Kidney epithelial cell (primary cell): Measurements from ENCODE around the gene RAP1GAP. TPM values are rescaled to one million over a fixed set of nuclear protein-coding genes. Genes with fewer than 3 reads are reported as not detected.

Experiments
- DNase-seq: peaks from one replicate; pipeline ENCODE4 v3.0.0-alpha.2; 2010; ENCODE audit warnings: low read depth
- H3K27me3 ChIP-seq: 2 replicates; pipeline ENCODE4 v1.6.0; 2011; ENCODE audit warnings: low read length; ENCODE audit not compliant: control insufficient read depth, insufficient read depth
- H3K36me3 ChIP-seq: 2 replicates; pipeline ENCODE4 v1.5.1; 2011; ENCODE audit warnings: low read length; ENCODE audit not compliant: control insufficient read depth, insufficient read depth
- H3K4me3 ChIP-seq: 2 replicates; pipeline ENCODE4 v1.5.1; 2011; ENCODE audit warnings: low read depth, mild to moderate bottlenecking, control low read depth, low read length
- total RNA-seq: library from RNA; depleted of rRNA; stranded (reverse); fragments of >200 nt; gene quantifications from 2 replicates; pipeline ENCODE4 v1.2.3, GENCODE V29; 2015
- TF ChIP-seq, protein P1 (sequence below): IDR thresholded peaks from 2 replicates; pipeline ENCODE4 v1.5.1; 2011; ENCODE audit warnings: mild to moderate bottlenecking, moderate library complexity, low read length, control low read depth, inconsistent platforms; ENCODE audit not compliant: insufficient read depth, poor library complexity, severe bottlenecking

The RAP1GAP gene
- total RNA-seq, 1 donor from 2014 or later: 7.1 TPM

DNA sequence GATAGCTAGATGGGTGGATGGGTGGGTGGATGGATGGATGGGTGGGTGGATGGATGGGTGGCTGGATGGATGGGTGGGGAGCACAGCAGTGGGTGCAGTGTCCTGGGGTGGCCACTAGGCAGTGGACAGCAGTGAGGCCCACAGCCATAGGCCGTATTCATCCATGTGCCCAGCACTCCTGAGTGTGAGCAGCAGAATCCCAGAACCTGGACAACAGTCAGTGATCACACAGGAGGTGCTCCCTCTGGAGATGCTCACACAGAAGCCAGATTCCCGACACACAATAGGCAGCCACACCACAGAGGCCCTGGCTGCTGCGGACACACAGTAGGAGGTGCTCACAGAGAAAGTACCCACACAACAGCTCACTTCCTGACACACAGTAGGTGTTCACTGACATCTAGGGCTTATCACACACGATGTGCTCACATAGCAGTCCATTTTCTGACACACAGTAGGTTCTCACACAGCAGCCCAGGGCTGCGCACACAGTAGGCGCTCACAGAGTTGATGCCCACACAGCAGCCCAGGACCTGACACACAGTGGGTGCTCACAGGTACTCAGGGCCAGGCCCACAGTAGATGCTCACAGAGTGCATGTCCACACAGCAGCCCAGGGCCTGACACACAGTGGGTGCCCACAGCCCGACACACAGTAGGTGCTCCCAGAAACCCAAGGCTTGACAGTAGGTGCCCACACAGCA, 64.0 kb downstream of the RAP1GAP start:
- Histone ChIP-seq H3K27me3 (no peaks in the 10 kb centered on the region), H3K4me3 (no peak overlapping the region), H3K36me3 (no peaks in the 10 kb centered on the region)
- TF ChIP-seq, protein P1, sequence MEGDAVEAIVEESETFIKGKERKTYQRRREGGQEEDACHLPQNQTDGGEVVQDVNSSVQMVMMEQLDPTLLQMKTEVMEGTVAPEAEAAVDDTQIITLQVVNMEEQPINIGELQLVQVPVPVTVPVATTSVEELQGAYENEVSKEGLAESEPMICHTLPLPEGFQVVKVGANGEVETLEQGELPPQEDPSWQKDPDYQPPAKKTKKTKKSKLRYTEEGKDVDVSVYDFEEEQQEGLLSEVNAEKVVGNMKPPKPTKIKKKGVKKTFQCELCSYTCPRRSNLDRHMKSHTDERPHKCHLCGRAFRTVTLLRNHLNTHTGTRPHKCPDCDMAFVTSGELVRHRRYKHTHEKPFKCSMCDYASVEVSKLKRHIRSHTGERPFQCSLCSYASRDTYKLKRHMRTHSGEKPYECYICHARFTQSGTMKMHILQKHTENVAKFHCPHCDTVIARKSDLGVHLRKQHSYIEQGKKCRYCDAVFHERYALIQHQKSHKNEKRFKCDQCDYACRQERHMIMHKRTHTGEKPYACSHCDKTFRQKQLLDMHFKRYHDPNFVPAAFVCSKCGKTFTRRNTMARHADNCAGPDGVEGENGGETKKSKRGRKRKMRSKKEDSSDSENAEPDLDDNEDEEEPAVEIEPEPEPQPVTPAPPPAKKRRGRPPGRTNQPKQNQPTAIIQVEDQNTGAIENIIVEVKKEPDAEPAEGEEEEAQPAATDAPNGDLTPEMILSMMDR: no peak
- no peak for DNase-seq

DNA sequence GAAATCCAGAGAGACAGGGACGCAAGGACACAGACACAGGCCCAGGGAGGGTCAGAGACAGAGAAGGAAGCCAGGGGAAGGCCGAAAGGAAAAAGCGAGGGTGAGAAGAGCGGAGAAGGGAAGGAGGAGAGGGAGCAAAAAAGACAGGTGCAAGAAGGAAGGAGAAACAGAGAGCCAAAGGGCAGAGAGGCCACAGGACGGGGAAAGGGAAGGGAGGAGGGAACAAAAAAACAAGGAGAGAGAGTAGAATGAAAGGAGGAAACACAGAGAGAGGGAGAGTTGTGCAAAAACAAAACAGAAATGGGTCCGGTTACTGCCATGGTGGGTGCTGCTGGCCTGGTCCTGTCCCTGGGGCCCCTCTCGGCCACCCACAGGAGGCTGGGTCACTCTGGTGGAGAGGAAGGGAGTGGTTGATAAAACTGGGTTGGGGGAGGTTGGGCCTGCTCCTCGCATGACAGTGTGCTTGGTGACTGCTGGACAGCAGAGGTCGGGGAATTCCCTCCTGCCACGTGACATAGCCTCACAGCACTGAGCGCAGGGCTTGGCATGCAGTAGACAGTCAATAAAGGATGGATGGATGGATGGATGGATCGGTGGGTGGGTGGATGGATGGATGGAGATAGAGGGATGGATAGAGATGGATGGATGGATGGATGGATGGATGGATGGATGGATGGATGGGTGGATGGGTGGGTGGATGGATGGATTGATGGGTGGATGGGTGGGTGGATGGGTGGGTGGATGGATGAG, 64.8 kb downstream of the RAP1GAP start:
- Histone ChIP-seq H3K4me3 (no peak overlapping the region), H3K36me3 (no peaks in the 10 kb centered on the region), H3K27me3 (no peaks in the 10 kb centered on the region)
- TF ChIP-seq, protein P1: no peak
- DNase-seq: no peak

DNA sequence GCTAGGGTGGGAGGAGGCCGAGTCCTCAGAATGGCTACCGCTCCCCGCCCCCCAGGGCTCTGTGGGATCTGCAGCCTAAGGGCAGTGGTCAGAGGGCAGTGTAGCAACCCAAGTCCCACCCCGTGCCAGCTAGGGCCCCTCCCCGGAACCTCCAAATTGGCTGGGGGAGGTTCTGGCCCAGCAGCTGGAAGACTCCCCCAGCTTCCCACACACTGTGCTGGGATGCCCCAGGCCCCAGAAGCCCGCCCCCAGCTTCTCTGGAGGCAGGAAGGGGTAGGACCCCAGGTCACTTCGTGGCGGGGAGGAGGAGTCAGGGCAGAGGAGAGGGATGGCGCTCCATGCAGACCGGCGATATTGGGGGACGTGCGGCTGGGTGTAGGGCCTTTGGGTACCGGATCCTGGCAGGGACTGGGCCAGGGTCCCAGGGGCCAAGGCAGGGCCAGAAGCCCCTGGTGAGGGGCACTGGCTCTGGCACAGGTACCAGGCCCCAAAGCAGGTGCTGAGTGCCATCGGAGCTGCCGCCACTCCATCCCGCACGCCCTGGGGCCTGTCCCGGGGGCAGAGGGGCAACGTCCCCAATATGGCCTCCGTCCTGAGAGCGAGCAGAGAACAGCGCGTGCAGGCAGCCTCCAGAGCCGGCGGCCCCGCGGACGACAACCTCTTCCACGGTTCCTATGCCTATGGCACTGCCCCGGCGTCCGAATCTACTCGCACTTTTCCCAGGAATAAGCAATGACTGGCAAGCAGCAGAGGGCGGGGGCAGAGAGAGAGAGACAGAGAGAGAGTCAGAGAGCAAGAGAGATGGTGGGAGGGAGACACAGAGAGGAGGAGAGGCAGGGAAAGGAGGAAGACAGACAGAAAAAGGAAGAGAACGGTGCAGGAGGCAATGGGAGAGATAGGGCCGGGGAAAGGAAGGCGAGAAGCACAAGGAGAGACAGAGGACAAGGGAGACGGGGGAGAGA, 65.7 kb downstream of the RAP1GAP start:
- H3K36me3 ChIP-seq: no peaks in the 10 kb centered on the region
- TF ChIP-seq, protein P1: no peak
- DNase-seq: no peak

DNA sequence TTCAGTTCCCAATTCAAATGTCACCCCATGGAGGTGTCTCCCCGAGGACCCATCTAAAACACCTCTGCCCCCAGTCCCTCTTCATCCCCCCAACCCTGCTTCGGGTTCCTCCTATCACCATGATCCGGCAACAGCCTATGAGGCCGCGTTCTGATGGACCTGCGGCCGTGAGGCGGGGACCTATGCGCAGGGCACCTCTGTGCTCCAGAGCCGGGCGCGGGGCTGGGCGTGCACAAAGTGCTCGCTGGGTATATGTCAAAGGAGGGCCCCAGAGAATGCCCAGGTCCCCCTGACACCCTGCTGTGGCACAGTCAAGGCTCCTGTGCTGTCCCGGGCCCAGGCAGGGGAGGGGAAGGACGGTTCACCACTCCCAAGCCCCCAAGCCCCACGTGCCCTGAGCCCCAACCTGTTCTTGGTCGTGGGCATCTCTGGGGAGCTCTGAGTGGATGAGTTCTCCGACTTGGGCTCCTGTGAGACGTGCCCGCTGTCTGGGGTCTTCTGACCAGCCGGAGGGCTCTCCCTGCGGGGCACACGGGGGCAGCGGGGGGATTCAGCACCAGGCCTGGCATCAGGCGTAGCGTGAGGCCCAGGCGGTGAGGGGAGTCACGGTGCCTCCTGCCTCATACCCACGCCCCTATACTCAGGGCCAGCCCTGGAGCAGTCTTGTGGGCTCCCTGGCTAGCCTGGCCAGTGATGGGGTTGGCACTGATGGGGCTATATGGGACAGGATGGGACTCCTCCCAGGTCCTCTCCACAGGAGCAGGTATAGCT, 67.7 kb downstream of the RAP1GAP start:
- Histone ChIP-seq H3K27me3 (no peaks in the 10 kb centered on the region), H3K4me3 (no peak overlapping the region), H3K36me3 (no peaks in the 10 kb centered on the region)
- DNase-seq: no peak
- TF ChIP-seq, protein P1: no peak

More for the DNA sequence above, 65.7 kb downstream of the RAP1GAP start:
- Histone ChIP-seq H3K4me3 (no peak overlapping the region), H3K27me3 (no peaks in the 10 kb centered on the region)

DNA sequence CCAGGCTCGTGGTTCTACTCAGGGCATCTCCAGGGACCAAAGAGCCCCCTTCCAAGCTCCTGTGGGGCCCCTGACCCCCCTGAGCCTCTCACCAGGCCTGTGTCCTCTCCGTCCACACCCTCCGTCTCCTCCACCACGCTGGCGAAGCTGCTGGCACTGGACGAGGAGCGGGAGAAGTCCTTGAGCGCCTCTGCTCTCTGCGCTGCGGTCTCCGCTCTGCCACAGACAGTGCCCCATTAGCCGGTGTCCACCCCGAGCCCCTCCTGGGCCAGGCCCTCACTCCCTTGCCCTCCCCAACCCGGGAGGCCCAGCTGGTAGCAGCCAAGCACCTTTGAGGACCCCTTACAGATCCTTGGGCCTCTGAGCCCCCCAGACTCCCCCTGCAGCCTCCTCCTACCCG, 69.8 kb downstream of the RAP1GAP start:
- H3K36me3 ChIP-seq: no peaks in the 10 kb centered on the region
- H3K4me3 ChIP-seq: no peak overlapping the region
- no peak for DNase-seq
- no peaks in the 10 kb centered on the region for H3K27me3 ChIP-seq
- TF ChIP-seq, protein P1: no peak
